K562 (cell line): ENCODE measurements around the gene ZFP62. TPM values are rescaled to one million over a fixed set of nuclear protein-coding genes. Genes with fewer than 3 reads are reported as not detected.
A peak's percentile ranks its signal among the peaks of the same experiment; 100 is the strongest.

Experiments
- ATAC-seq: fragments of 200-7000 bp; cut with Tn5 transposase; 3 replicates; pipeline ENCODE4 v1.9.1; 2020; ENCODE audit warnings: moderate library complexity
- BruUV-seq: library from RNA; stranded (reverse); fragments of 400-500 nt; replicated peaks from 2 replicates; lab custom pipeline; 2021; lab: Mats Ljungman, UMichigan
- CTCF ChIA-PET: fragments of 300-600 bp; formaldehyde crosslinking; extraction: SDS; loops from one replicate; lab custom pipeline; 2021; ENCODE audit warnings: low intra/inter-chr PET ratio; lab: Yijun Ruan, JAX
- POLR2A ChIA-PET: fragments of 300-600, 350-650 bp; sonication (Branson Sonifier 250); formaldehyde crosslinking; extraction: SDS; loops from one replicate; lab custom pipeline; 2021; ENCODE audit warnings: antibody characterized with exemption, inconsistent platforms; lab: Yijun Ruan, JAX
- DNase-seq, 4 experiments: peaks; one replicate each; pipeline versions ENCODE4 v3.0.0 to v3.0.0-alpha.2; 2011 to 2018; ENCODE audit warnings: low spot score in 3 of 4, mixed read lengths in 3 of 4; ENCODE audit errors: extremely low read depth in 1 of 4
- FAIRE-seq: peaks from 2 replicates; lab custom pipeline; 2011; peaks lifted over from hg19 to GRCh38; lab: Jason Lieb, UNC
- H2AFZ ChIP-seq: 2 replicates; pipeline ENCODE4 v1.6.0; 2011; ENCODE audit warnings: low read depth, low read length, control low read depth, inconsistent platforms
- H3K27ac ChIP-seq: fragments of 200-600 bp; 3 replicates; pipeline ENCODE4 v1.8.0; 2011; ENCODE audit warnings: low read depth, mild to moderate bottlenecking, control low read depth, inconsistent platforms, low read length, moderate library complexity, mixed read lengths; ENCODE audit errors: extremely low read depth
- H3K27me3 ChIP-seq, 2 experiments: fragments of 300-600 bp in 1 of 2; 2 replicates in 1 of 2; 3 replicates in 1 of 2; pipeline versions ENCODE4 v1.6.0 to v1.8.0; 2011; ENCODE audit warnings: inconsistent platforms in 2 of 2, low read length in 2 of 2, mild to moderate bottlenecking in 1 of 2, mixed read lengths in 1 of 2, moderate library complexity in 1 of 2; ENCODE audit not compliant: control insufficient read depth in 2 of 2, insufficient read depth in 2 of 2
- H3K36me3 ChIP-seq: fragments of 300-600 bp; 3 replicates; pipeline ENCODE4 v1.8.0; 2011; ENCODE audit warnings: mild to moderate bottlenecking, low read length, inconsistent platforms; ENCODE audit not compliant: control insufficient read depth, insufficient read depth
- H3K4me1 ChIP-seq, 2 experiments: fragments of 200-600 bp in 1 of 2; replicated peaks in 1 of 2; 2 replicates in 1 of 2; 3 replicates in 1 of 2; pipeline versions ENCODE4 v1.5.1 to v1.8.0; 2011; ENCODE audit warnings: inconsistent platforms in 2 of 2, low read length in 2 of 2, mild to moderate bottlenecking in 1 of 2, mixed read lengths in 1 of 2, moderate library complexity in 1 of 2; ENCODE audit not compliant: control insufficient read depth in 2 of 2, insufficient read depth in 2 of 2
- H3K4me2 ChIP-seq: 2 replicates; pipeline ENCODE4 v1.6.1; 2011; ENCODE audit warnings: low read length, control low read depth, inconsistent platforms, mixed read lengths; ENCODE audit not compliant: insufficient read depth
- H3K4me3 ChIP-seq: fragments of 200-600 bp; sonication (generic), shearing (Covaris generic); 2 replicates; pipeline ENCODE4 v1.5.1; 2016; ENCODE audit warnings: control low read depth, inconsistent platforms
- H3K79me2 ChIP-seq: fragments of 200-600 bp; 3 replicates; pipeline ENCODE4 v1.8.0; 2011; ENCODE audit warnings: low read length, inconsistent platforms; ENCODE audit not compliant: control insufficient read depth, insufficient read depth
- H3K9ac ChIP-seq, 2 experiments: 2 replicates each; pipeline versions ENCODE4 v1.6.0 to v1.6.1; 2011; ENCODE audit warnings: low read depth in 2 of 2, low read length in 2 of 2, control low read depth in 1 of 2, inconsistent platforms in 1 of 2, mild to moderate bottlenecking in 1 of 2, mixed read lengths in 1 of 2; ENCODE audit not compliant: insufficient read depth in 1 of 2
- H3K9me1 ChIP-seq: one replicate; pipeline ENCODE4 v1.6.0; 2011; ENCODE audit warnings: inconsistent platforms, mild to moderate bottlenecking, low read length, moderate library complexity; ENCODE audit not compliant: control insufficient read depth, insufficient read depth
- H3K9me3 ChIP-seq: replicated peaks from 2 replicates; pipeline ENCODE4 v1.5.1; 2011; ENCODE audit warnings: low read depth, low read length, inconsistent platforms; ENCODE audit not compliant: control insufficient read depth, insufficient read depth
- H4K20me1 ChIP-seq: replicated peaks from 2 replicates; pipeline ENCODE4 v1.6.1; 2011; ENCODE audit warnings: low read length, inconsistent platforms, mixed read lengths; ENCODE audit not compliant: control insufficient read depth, insufficient read depth
- BCOR ChIP-seq: fragments of 450-650 bp; IDR thresholded peaks from 2 replicates; pipeline ENCODE4 v1.6.1; 2016
- CBX3 ChIP-seq, 2 experiments: IDR thresholded peaks; 1 replicate in 1 of 2; 2 replicates in 1 of 2; pipeline ENCODE4 v1.6.1; 2012; ENCODE audit warnings: inconsistent platforms in 2 of 2, low read length in 2 of 2, borderline replicate concordance in 1 of 2, control low read depth in 1 of 2
- FOXA1 ChIP-seq: fragments of 450-650 bp; IDR thresholded peaks from 2 replicates; pipeline ENCODE4 v1.6.1; 2016; ENCODE audit warnings: mild to moderate bottlenecking, borderline replicate concordance
- HDAC2 ChIP-seq: fragments of 450-650 bp; IDR thresholded peaks from 2 replicates; pipeline ENCODE4 v1.6.1; 2016; ENCODE audit warnings: mild to moderate bottlenecking
- HMGN3 ChIP-seq: IDR thresholded peaks from 2 replicates; pipeline ENCODE4 v1.6.1; 2011; ENCODE audit warnings: borderline replicate concordance, low read depth, mild to moderate bottlenecking, mixed read lengths, low read length; ENCODE audit not compliant: insufficient read length; ENCODE audit errors: extremely low read depth
- NONO ChIP-seq, 2 experiments: fragments of 200-400 bp in 1 of 2; fragments of 450-650 bp in 1 of 2; formaldehyde crosslinking in 1 of 2; IDR thresholded peaks; 2 replicates each; pipeline ENCODE4 v1.6.1; 2017; ENCODE audit warnings: low read depth in 2 of 2, mild to moderate bottlenecking in 2 of 2, moderate library complexity in 2 of 2, low read length in 1 of 2
- RBFOX2 ChIP-seq: fragments of 200-400 bp; formaldehyde crosslinking; IDR thresholded peaks from 2 replicates; pipeline ENCODE4 v1.6.1; 2017; ENCODE audit warnings: low read depth, mild to moderate bottlenecking, low read length, moderate library complexity
- SETDB1 ChIP-seq: IDR thresholded peaks from one replicate; pipeline ENCODE4 v1.6.1; 2012; ENCODE audit warnings: low read length, control low read depth, inconsistent platforms
- SMARCA5 ChIP-seq: fragments of 450-650 bp; IDR thresholded peaks from 2 replicates; pipeline ENCODE4 v1.6.1; 2016
- ZNF57 ChIP-seq: fragments of 450-650 bp; formaldehyde crosslinking; IDR thresholded peaks from 2 replicates; pipeline ENCODE4 v1.4.0; 2020; ENCODE audit warnings: mild to moderate bottlenecking, moderate library complexity
- ZZZ3 ChIP-seq: fragments of 450-650 bp; IDR thresholded peaks from 2 replicates; pipeline ENCODE4 v1.6.1; 2016; ENCODE audit warnings: antibody characterized with exemption, mild to moderate bottlenecking, moderate library complexity
- WGBS: fragments of 100-300 bp; shearing (Covaris generic); methylation state at CpG from one replicate; pipeline ENCODE4 v1.1.6; 2016; ENCODE audit warnings: low coverage, mixed read lengths; ENCODE audit not compliant: insufficient coverage; ENCODE audit errors: missing lambda C conversion rate; 5-methylcytosine and 5-hydroxymethylcytosine counted together
- in situ Hi-C: fragments of 300-500 bp; cut with MboI; formaldehyde crosslinking; loops from 4 replicates; pipeline ENCODE4 v1.15.0; 2018; ENCODE audit warnings: inconsistent platforms, mixed read lengths
- intact Hi-C: fragments of 100-400 bp; cut with micrococcal nuclease; formaldehyde crosslinking; loops from 2 replicates; pipeline ENCODE4 v1.14.2; 2022
- polyA plus RNA-seq, 8 experiments: library from polyadenylated mRNA; depleted of rRNA in 4 of 8; stranded (reverse) in 5 of 8; unstranded in 3 of 8; fragments of >200 nt; fragmentation: Nextera tagmentation in 2 of 8; fragmentation: Illumina TruSeq in 1 of 8; extraction: Ambion mirVana in 2 of 8; extraction: Trizol in 1 of 8; gene quantifications; 2 replicates each; pipeline versions ENCODE4 v1.2.1 to v1.2.3, GENCODE V29; 2011 to 2014; ENCODE audit warnings: inconsistent platforms in 1 of 8, missing spikeins in 1 of 8
- total RNA-seq, 7 experiments: library from RNA; depleted of rRNA in 6 of 7; stranded (reverse); fragments of >200 nt in 6 of 7; fragmentation: Illumina TruSeq in 2 of 7; extraction: Trizol in 2 of 7; gene quantifications; 2 replicates each; pipeline versions ENCODE4 v1.2.1 to v1.2.3, GENCODE V29; 2011 to 2021; ENCODE audit warnings: low replicate concordance in 1 of 7
- TF ChIP-seq, protein P1 (sequence below): fragments of 450-650 bp; IDR thresholded peaks from 2 replicates; pipeline ENCODE4 v1.6.1; 2014; ENCODE audit warnings: low read depth, mild to moderate bottlenecking, moderate library complexity, borderline replicate concordance
- TF ChIP-seq, protein P2 (sequence below): fragments of 450-650 bp; conservative IDR thresholded peaks from 2 replicates; pipeline ENCODE4 v1.6.1; 2016; ENCODE audit warnings: missing genetic modification characterization, low read depth, mild to moderate bottlenecking, missing compliant biosample characterization, moderate library complexity
- TF ChIP-seq, protein P3 (sequence below): fragments of 450-650 bp; formaldehyde crosslinking; IDR thresholded peaks from 2 replicates; pipeline ENCODE4 v1.4.0; 2020; ENCODE audit warnings: mild to moderate bottlenecking, moderate library complexity

The ZFP62 gene
- total and polyA plus RNA-seq, 9 of the 15 experiments (the other 6 are each of a cell fraction or from before 2014, with no cell fraction given): 12.2 to 37.5 (median 25.0) TPM

DNA sequence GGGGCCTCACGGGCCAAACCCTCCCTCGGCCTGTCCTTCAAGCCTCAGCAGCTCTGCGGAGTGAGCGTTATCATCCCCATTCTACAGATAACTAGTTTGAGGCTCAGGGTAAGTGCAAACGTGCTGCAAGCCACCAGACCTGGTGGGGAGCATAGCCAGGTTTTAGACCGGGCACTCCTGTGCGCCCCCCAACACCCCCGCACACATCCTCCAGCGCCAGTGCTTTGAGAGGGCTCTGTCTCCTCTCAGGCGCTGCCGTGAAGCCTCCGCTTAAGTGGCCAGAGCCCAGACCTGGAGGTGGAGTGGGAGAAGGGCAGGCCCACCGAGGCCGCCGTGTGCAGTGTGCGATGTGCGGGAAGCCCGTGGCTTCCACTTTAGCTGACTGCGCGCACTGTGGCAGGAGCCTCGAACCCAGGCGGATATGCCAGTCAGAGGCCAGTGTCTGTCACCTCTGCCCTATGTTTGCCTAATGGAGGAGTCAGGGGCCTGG is 56.9 kb downstream of the ZFP62 start (continued):
- peak; percentile 42 for TF ChIP-seq HMGN3
- peak; percentile 67; the same call in 1 of the 2 replicates for TF ChIP-seq HDAC2
- TF ChIP-seq BCOR: peak; percentile 87
- TF ChIP-seq RBFOX2: 0 out of 2 replicates have a peak, but pooled peaks have one; percentile 21
- TF ChIP-seq FOXA1: no peak
- TF ChIP-seq, protein P1, sequence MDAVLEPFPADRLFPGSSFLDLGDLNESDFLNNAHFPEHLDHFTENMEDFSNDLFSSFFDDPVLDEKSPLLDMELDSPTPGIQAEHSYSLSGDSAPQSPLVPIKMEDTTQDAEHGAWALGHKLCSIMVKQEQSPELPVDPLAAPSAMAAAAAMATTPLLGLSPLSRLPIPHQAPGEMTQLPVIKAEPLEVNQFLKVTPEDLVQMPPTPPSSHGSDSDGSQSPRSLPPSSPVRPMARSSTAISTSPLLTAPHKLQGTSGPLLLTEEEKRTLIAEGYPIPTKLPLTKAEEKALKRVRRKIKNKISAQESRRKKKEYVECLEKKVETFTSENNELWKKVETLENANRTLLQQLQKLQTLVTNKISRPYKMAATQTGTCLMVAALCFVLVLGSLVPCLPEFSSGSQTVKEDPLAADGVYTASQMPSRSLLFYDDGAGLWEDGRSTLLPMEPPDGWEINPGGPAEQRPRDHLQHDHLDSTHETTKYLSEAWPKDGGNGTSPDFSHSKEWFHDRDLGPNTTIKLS: peak; percentile 84; the same call in 1 of the 2 replicates

DNA sequence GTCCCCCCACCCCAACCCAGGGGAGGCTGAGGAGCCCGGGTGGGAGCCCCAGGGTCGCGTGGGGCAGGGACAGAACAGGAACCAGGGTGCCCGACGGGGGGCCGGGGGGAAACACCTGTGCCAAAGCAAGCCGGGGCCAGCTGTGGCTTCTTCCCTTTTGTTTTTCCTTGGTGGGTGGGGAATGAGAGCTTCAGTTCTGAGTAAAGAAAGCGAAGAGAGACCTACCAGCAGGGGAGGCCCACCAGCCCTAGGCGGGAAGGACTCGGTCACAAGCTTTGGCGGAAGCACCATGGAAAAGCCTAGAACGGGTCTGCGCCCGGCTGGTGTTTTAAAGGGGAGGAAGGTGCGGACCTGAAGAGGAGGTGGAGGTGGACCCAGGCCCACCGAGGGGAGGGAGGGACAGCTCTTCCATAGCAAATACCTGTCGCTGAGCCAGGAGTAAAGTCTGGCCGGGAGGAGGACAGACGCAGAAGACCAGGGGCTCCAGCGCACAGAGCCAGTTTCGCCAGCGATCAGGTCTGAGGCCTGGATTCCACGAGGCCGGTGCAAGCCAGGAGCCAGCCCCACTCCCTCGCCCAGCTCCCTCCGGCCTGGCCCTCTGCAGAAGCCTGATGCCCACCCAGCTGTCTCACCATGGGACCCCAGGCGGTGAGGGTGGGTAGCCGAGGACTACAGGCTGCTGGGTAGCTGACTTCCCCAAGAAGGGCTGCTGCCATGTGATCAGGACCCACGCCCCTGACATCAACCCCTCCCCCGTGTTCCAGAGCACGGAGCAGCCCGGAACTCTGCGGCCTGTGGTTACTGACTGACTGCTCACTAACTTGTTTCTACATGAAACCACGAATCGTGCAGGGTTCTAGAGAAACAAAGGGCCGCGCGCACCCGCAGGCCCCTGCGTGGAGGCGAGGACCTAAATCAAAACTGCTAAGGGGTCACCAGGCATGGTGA is 57.6 kb downstream of the ZFP62 start:
- in situ Hi-C loops: no loop called here
- ChIA-PET POLR2A (interaction anchor here (0.6 to 2.0 kb wide), 11 partner anchors 12 to 1032 kb away, joined by 3 to 5 read pairs (median 4); no protein-coding TSS in a partner anchor), CTCF (interaction anchor here (0.6 kb wide), 1 partner anchor 28 kb away, joined by 4 read pairs; no protein-coding TSS in a partner anchor)
- peaks cover 12% of the 10 kb centered on the region for H3K9me1 ChIP-seq
- H3K4me3 ChIP-seq: peak overlapping the region; percentile 84
- BruUV-seq: no TSS peak
- peaks cover 29% of the 10 kb centered on the region for H4K20me1 ChIP-seq
- peak overlapping the region; percentile 89 for H3K27ac ChIP-seq
- peaks cover 95% of the 10 kb centered on the region for H3K79me2 ChIP-seq
- peak; percentile 56 for FAIRE-seq
- H3K36me3 ChIP-seq: peaks cover 62% of the 10 kb centered on the region
- DNase-seq: peak; percentile 60 to 81 (median 66)
- H2AFZ ChIP-seq: peak overlapping the region; percentile 82
- peak overlapping the region; percentile 66 to 93 for H3K9ac ChIP-seq
- WGBS: 16% methylated on average over 34 of the region's 41 CpGs
- intact Hi-C loops: loop anchor here (2.0 to 10.0 kb wide), 3 partner anchors 27 to 221 kb away; partner anchors contain the start of gene ZFP62
- peak overlapping the region; percentile 77 for H3K4me2 ChIP-seq
- H3K4me1 ChIP-seq: peaks cover 56 to 66% of the 10 kb centered on the region in 2 experiments
- H3K27me3 ChIP-seq: no peaks in the 10 kb centered on the region
- ATAC-seq: peak; percentile 57
- no peaks in the 10 kb centered on the region for H3K9me3 ChIP-seq
- no peak for TF ChIP-seq SETDB1
- no peak for TF ChIP-seq ZZZ3
- no peak for TF ChIP-seq ZNF57 (CRISPR knock-in tag)
- TF ChIP-seq, protein P2, sequence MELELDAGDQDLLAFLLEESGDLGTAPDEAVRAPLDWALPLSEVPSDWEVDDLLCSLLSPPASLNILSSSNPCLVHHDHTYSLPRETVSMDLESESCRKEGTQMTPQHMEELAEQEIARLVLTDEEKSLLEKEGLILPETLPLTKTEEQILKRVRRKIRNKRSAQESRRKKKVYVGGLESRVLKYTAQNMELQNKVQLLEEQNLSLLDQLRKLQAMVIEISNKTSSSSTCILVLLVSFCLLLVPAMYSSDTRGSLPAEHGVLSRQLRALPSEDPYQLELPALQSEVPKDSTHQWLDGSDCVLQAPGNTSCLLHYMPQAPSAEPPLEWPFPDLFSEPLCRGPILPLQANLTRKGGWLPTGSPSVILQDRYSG (tag): 0 out of 2 replicates have a peak, but pooled peaks have one; percentile 17
- TF ChIP-seq NONO (IDR thresholded peaks at IDR 0.05; ENCODE audit: low read depth in 2 of 2, low read length in 1 of 2): no peak
- no peak for TF ChIP-seq SMARCA5
- TF ChIP-seq CBX3 (IDR thresholded peaks at IDR 0.05; ENCODE audit: borderline replicate concordance in 1 of 2, low read length in 2 of 2): no peak
- TF ChIP-seq, protein P3, sequence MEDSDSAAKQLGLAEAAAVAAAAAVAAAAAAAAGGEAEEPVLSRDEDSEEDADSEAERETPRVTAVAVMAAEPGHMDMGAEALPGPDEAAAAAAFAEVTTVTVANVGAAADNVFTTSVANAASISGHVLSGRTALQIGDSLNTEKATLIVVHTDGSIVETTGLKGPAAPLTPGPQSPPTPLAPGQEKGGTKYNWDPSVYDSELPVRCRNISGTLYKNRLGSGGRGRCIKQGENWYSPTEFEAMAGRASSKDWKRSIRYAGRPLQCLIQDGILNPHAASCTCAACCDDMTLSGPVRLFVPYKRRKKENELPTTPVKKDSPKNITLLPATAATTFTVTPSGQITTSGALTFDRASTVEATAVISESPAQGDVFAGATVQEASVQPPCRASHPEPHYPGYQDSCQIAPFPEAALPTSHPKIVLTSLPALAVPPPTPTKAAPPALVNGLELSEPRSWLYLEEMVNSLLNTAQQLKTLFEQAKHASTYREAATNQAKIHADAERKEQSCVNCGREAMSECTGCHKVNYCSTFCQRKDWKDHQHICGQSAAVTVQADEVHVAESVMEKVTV: no peak
